ACC112 (cell line): ENCODE measurements around the gene LRRC74A.
A peak's percentile ranks its signal among the peaks of the same experiment; 100 is the strongest.
"Not testable (repeated sequence)": the region's sequence is repeated elsewhere in the genome, so short reads cannot be mapped to it uniquely, and the experiment has no call there.

ENCODE experiments used
- H2AFZ ChIP-seq: fragments of 200-600 bp; sonication (generic); one replicate; pipeline ENCODE4 v1.6.0; 2017; ENCODE audit warnings: antibody characterized with exemption, low read length; ENCODE audit not compliant: unreplicated experiment
- H3K27ac ChIP-seq: fragments of 200-600 bp; sonication (generic); 2 replicates; pipeline ENCODE4 v1.5.1; 2014; ENCODE audit warnings: low read depth, mild to moderate bottlenecking, antibody characterized with exemption, low read length, moderate library complexity
- H3K27me3 ChIP-seq: fragments of 200-600 bp; sonication (generic); 2 replicates; pipeline ENCODE4 v1.6.1; 2014; ENCODE audit warnings: mild to moderate bottlenecking, antibody characterized with exemption, low read length, moderate library complexity, mixed read lengths; ENCODE audit not compliant: insufficient read depth
- H3K36me3 ChIP-seq: fragments of 200-600 bp; sonication (generic); 2 replicates; pipeline ENCODE4 v1.6.1; 2016; ENCODE audit warnings: mild to moderate bottlenecking, antibody characterized with exemption, low read length, moderate library complexity, mixed read lengths; ENCODE audit not compliant: insufficient read depth
- H3K4me1 ChIP-seq: fragments of 200-600 bp; sonication (generic); one replicate; pipeline ENCODE4 v1.6.1; 2016; ENCODE audit warnings: low read length, mixed read lengths; ENCODE audit not compliant: insufficient read depth, unreplicated experiment, control insufficient read depth
- H3K4me3 ChIP-seq: fragments of 200-600 bp; sonication (generic); 2 replicates; pipeline ENCODE4 v1.5.1; 2014; ENCODE audit warnings: mild to moderate bottlenecking, low read depth, low read length
- H3K79me2 ChIP-seq: fragments of 200-600 bp; sonication (generic); one replicate; pipeline ENCODE4 v1.6.0; 2016; ENCODE audit warnings: low read length; ENCODE audit not compliant: control insufficient read depth, unreplicated experiment, insufficient read depth

LRRC74A gene

GRCh38 chr14:76883447-76883846, 57.2 kb downstream of the LRRC74A start:
- Histone ChIP-seq H3K4me1 (no peaks in the 10 kb centered on the region), H3K36me3 (no peaks in the 10 kb centered on the region), H3K27me3 (no peaks in the 10 kb centered on the region; the same call in 1 of the 2 replicates), H3K27ac (no peak overlapping the region), H2AFZ (no peak overlapping the region), H3K4me3 (no peak overlapping the region), H3K79me2 (no peaks in the 10 kb centered on the region)

- Histone ChIP-seq H3K27ac (no peak overlapping the region), H3K4me1 (no peaks in the 10 kb centered on the region), H3K36me3 (no peaks in the 10 kb centered on the region), H3K4me3 (no peak overlapping the region), H2AFZ (no peak overlapping the region), H3K27me3 (no peaks in the 10 kb centered on the region; the same call in 1 of the 2 replicates), H3K79me2 (no peaks in the 10 kb centered on the region)
Observed at GRCh38 chr14:76884394-76884793, 58.2 kb downstream of the LRRC74A start.

DNA sequence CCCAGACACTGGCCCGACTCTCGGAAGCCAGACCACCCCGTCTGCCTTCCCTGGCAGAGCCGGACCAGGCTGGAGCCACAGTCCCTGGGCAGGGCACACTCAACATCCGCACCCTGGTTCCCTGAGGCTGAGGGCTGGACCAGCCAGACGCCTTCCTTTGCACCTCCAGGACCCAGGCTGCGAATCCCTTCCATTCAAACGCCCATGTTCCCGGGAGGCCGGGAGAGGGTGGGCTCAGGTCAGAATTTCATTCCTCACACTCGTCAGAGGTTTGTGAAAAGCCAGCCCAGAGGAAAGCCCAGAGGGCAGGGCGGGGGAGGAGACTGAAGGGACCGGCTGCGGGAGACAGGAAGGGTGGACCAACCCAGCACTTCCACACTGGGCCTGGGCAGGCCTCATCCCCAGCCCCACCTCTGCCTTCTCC, 58.7 kb downstream of the LRRC74A start:
- Histone ChIP-seq H3K79me2 (no peaks in the 10 kb centered on the region), H2AFZ (no peak overlapping the region), H3K4me1 (no peaks in the 10 kb centered on the region), H3K27me3 (no peaks in the 10 kb centered on the region; the same call in 1 of the 2 replicates), H3K36me3 (no peaks in the 10 kb centered on the region), H3K27ac (no peak overlapping the region), H3K4me3 (no peak overlapping the region)

DNA sequence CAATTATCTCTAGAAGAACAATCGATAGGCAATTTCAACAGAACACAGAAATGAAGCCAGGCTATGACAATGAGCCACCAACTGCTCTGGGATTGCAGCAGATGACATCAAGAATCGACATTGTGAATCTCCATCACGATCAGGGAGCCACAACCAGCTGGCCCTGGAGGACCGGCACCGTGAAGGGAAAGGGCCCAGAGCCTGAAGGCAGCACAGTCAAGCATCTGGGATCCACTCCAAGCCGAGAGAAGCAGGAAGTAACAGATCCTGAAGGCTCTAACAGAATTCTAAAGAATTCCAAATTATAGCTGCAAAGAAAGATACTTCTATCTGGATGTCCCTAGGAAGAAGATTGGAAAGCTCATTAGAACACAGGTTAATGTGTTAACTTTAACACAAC, 61.0 kb downstream of the LRRC74A start:
- Histone ChIP-seq H3K27me3 (no peaks in the 10 kb centered on the region; the same call in 1 of the 2 replicates), H3K27ac (no peak overlapping the region), H3K4me1 (peaks cover 2% of the 10 kb centered on the region), H3K4me3 (no peak overlapping the region), H3K79me2 (no peaks in the 10 kb centered on the region), H3K36me3 (no peaks in the 10 kb centered on the region), H2AFZ (no peak overlapping the region)

- no peaks in the 10 kb centered on the region for H3K36me3 ChIP-seq
- H2AFZ ChIP-seq = no peak overlapping the region
- no peak overlapping the region for H3K4me3 ChIP-seq
- no peaks in the 10 kb centered on the region; the same call in 1 of the 2 replicates for H3K27me3 ChIP-seq
- no peaks in the 10 kb centered on the region for H3K79me2 ChIP-seq
- H3K27ac ChIP-seq = no peak overlapping the region
- H3K4me1 ChIP-seq = peaks cover 2% of the 10 kb centered on the region
Observed at GRCh38 chr14:76891391-76891790, 65.2 kb downstream of the LRRC74A start.

DNA sequence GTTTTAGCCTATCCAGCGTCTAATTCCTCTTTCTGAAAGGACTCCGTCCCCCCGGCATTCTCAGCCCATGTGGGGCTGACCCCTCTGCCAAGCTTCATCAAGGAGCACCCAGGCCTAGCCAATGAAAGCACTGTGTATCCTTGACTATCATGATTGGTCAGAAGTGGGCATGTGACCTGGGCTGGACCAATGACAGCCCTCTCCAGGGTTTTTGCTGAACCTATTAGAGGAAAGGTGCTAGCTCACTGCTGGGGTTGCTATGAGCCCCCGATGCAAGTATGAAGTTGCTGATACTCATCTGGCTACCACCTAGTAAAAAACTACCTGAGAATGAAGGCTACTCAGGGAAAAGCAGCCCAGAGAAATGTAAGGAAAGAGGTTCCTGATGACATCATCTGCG, 68.1 kb downstream of the LRRC74A start:
- Histone ChIP-seq H3K27ac (no peak overlapping the region), H3K36me3 (no peaks in the 10 kb centered on the region), H3K79me2 (no peaks in the 10 kb centered on the region), H3K4me3 (no peak overlapping the region), H3K4me1 (peaks cover 2% of the 10 kb centered on the region), H2AFZ (no peak overlapping the region), H3K27me3 (no peaks in the 10 kb centered on the region)

- not testable (repeated sequence) for H3K27ac ChIP-seq, H3K36me3 ChIP-seq, H3K4me1 ChIP-seq, H3K27me3 ChIP-seq, H2AFZ ChIP-seq, H3K79me2 ChIP-seq, H3K4me3 ChIP-seq
Observed at GRCh38 chr14:76898006-76898405, 71.8 kb downstream of the LRRC74A start.

- Histone ChIP-seq H3K27me3 (no peaks in the 10 kb centered on the region), H3K79me2 (no peaks in the 10 kb centered on the region), H3K27ac (no peak overlapping the region), H3K4me1 (peaks cover 21% of the 10 kb centered on the region), H3K36me3 (no peaks in the 10 kb centered on the region), H3K4me3 (no peak overlapping the region), H2AFZ (no peak overlapping the region)
Observed at GRCh38 chr14:76900682-76901081, 74.5 kb downstream of the LRRC74A start.

GRCh38 chr14:76901171-76902055, 75.2 kb downstream of the LRRC74A start:
- Histone ChIP-seq H3K27me3 (no peaks in the 10 kb centered on the region), H2AFZ (no peak overlapping the region), H3K36me3 (no peaks in the 10 kb centered on the region)

GRCh38 chr14:76902591-76902990, 76.4 kb downstream of the LRRC74A start:
- Histone ChIP-seq H2AFZ (no peak overlapping the region), H3K36me3 (no peaks in the 10 kb centered on the region), H3K4me1 (peaks cover 22% of the 10 kb centered on the region), H3K4me3 (no peak overlapping the region), H3K27ac (no peak overlapping the region), H3K27me3 (no peaks in the 10 kb centered on the region), H3K79me2 (no peaks in the 10 kb centered on the region)

More at GRCh38 chr14:76901171-76902055, 75.2 kb downstream of the LRRC74A start:
- H3K27ac ChIP-seq = no peak overlapping the region
- H3K4me3 ChIP-seq = no peak overlapping the region
- no peaks in the 10 kb centered on the region for H3K79me2 ChIP-seq
- H3K4me1 ChIP-seq = peaks cover 22% of the 10 kb centered on the region

DNA sequence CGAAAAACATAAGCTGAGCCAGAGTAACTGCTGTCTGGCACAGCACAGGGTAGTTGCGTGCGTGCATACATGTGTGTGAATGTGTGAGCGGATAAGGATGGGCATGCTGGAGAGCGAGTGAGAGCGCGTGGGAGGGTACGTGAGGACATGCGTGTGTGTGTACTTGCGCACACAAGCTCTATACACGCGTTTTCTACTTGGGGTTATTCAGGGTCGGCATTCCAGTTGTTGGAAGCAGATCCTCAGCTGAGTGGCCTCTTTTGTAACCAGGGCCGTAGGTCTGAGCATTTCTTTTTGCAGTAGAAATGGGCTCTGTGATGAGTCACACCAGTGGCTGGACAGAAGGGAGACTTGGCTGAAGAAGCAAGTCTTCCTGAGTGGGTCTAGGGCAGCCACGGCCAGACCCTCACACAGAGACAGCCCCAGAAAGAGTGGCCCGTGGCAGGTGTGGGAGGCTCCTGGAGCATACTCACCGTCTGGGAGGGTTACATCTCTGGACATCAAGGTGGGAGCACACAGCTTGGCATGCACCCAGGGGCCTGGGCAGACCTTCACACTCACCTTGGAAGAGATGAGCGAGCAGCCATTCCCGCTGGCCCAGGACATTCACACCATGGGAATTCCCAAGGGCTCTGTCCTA, 78.0 kb downstream of the LRRC74A start:
- Histone ChIP-seq H3K27ac (peak overlapping the region; percentile 92), H3K27me3 (no peaks in the 10 kb centered on the region), H3K4me3 (peak overlapping the region; percentile 61), H2AFZ (peak overlapping the region; percentile 3), H3K36me3 (no peaks in the 10 kb centered on the region), H3K4me1 (peaks cover 22% of the 10 kb centered on the region), H3K79me2 (no peaks in the 10 kb centered on the region)
